K562 (cell line): ENCODE results near the gene ZNF641. TPM values are rescaled to one million over a fixed set of nuclear protein-coding genes. Genes with fewer than 3 reads are reported as not detected.

Experiments used
- DMBX1 ChIP-seq: fragments of 250-450 bp; sonication (Bioruptor Pico); IDR thresholded peaks from 2 replicates; pipeline ENCODE4 v1.8.0; 2022; ENCODE audit warnings: inconsistent platforms, mild to moderate bottlenecking, moderate library complexity, borderline replicate concordance
- EP400 ChIP-seq: fragments of 450-650 bp; IDR thresholded peaks from 2 replicates; pipeline ENCODE4 v1.6.1; 2017; ENCODE audit warnings: antibody characterized with exemption, mild to moderate bottlenecking, moderate library complexity
- HDAC3 ChIP-seq: fragments of 450-650 bp; IDR thresholded peaks from 2 replicates; pipeline ENCODE4 v1.6.1; 2018; ENCODE audit warnings: borderline replicate concordance, mild to moderate bottlenecking, moderate library complexity; ENCODE audit not compliant: partially characterized antibody
- LEF1 ChIP-seq: fragments of 450-650 bp; IDR thresholded peaks from 2 replicates; pipeline ENCODE4 v1.6.1; 2016; ENCODE audit warnings: mild to moderate bottlenecking
- MAZ ChIP-seq, 2 experiments: fragments of 450-650 bp in 1 of 2; sonication (generic) in 1 of 2; formaldehyde crosslinking; IDR thresholded peaks in 1 of 2; conservative IDR thresholded peaks in 1 of 2; 2 replicates each; pipeline versions ENCODE4 v1.4.0 to v1.5.0; 2020; ENCODE audit warnings: mild to moderate bottlenecking in 1 of 2, missing genetic modification reagents in 1 of 2
- MBD2 ChIP-seq: sonication (generic); IDR thresholded peaks from 2 replicates; pipeline ENCODE4 v1.6.1; 2016; ENCODE audit warnings: low read depth, borderline replicate concordance
- NCOA2 ChIP-seq, 2 experiments: fragments of 450-650 bp; IDR thresholded peaks; 2 replicates each; pipeline ENCODE4 v1.6.1; 2018; ENCODE audit warnings: mild to moderate bottlenecking in 2 of 2, moderate library complexity in 1 of 2; ENCODE audit not compliant: partially characterized antibody in 2 of 2
- NCOR1 ChIP-seq: fragments of 450-650 bp; IDR thresholded peaks from 2 replicates; pipeline ENCODE4 v1.6.1; 2016; ENCODE audit warnings: mild to moderate bottlenecking, moderate library complexity
- NR1H2 ChIP-seq: sonication (generic); formaldehyde crosslinking; IDR thresholded peaks from 2 replicates; pipeline ENCODE4 v1.4.0; 2020; ENCODE audit warnings: mild to moderate bottlenecking, missing genetic modification reagents
- TAL1 ChIP-seq: fragments of 450-650 bp; IDR thresholded peaks from 2 replicates; pipeline ENCODE4 v1.6.1; 2016; ENCODE audit warnings: mild to moderate bottlenecking
- U2AF1 ChIP-seq: fragments of 200-400 bp; formaldehyde crosslinking; optimal IDR thresholded peaks from 2 replicates; pipeline ENCODE3; 2017; ENCODE audit warnings: mild to moderate bottlenecking, low read depth, low read length, moderate library complexity
- YY1 ChIP-seq, 3 experiments: IDR thresholded peaks; 2 replicates each; pipeline ENCODE4 v1.6.1; 2011; ENCODE audit warnings: low read length in 2 of 3, mild to moderate bottlenecking in 2 of 3, moderate library complexity in 2 of 3, borderline replicate concordance in 1 of 3, control low read depth in 1 of 3, low read depth in 1 of 3; ENCODE audit not compliant: insufficient read depth in 3 of 3, insufficient replicate concordance in 2 of 3, control insufficient read depth in 1 of 3, insufficient read length in 1 of 3; ENCODE audit errors: extremely low read depth in 1 of 3
- polyA plus RNA-seq, 8 experiments: library from polyadenylated mRNA; depleted of rRNA in 4 of 8; stranded (reverse) in 5 of 8; unstranded in 3 of 8; fragments of >200 nt; fragmentation: Nextera tagmentation in 2 of 8; fragmentation: Illumina TruSeq in 1 of 8; extraction: Ambion mirVana in 2 of 8; extraction: Trizol in 1 of 8; gene quantifications; 2 replicates each; pipeline versions ENCODE4 v1.2.1 to v1.2.3, GENCODE V29; 2011 to 2014; ENCODE audit warnings: inconsistent platforms in 1 of 8, missing spikeins in 1 of 8
- total RNA-seq, 7 experiments: library from RNA; depleted of rRNA in 6 of 7; stranded (reverse); fragments of >200 nt in 6 of 7; fragmentation: Illumina TruSeq in 2 of 7; extraction: Trizol in 2 of 7; gene quantifications; 2 replicates each; pipeline versions ENCODE4 v1.2.1 to v1.2.3, GENCODE V29; 2011 to 2021; ENCODE audit warnings: low replicate concordance in 1 of 7
- TF ChIP-seq, protein P1 (sequence below): fragments of 200-800 bp; sonication (Bioruptor generic); IDR thresholded peaks from 2 replicates; pipeline ENCODE4 v1.6.1; 2017; ENCODE audit warnings: missing genetic modification characterization, missing compliant biosample characterization
- TF ChIP-seq, protein P2 (sequence below): sonication (generic); formaldehyde crosslinking; IDR thresholded peaks from 2 replicates; pipeline ENCODE4 v1.9.0; 2022; ENCODE audit warnings: mild to moderate bottlenecking, missing genetic modification reagents
- TF ChIP-seq, protein P3 (sequence below), 2 experiments: IDR thresholded peaks; 2 replicates each; pipeline ENCODE4 v1.6.1; 2012; ENCODE audit warnings: improper control_type of control experiment in 2 of 2, low read depth in 2 of 2, low read length in 2 of 2, borderline replicate concordance in 1 of 2
- TF ChIP-seq, protein P4 (sequence below): fragments of 250-450 bp; sonication (Bioruptor Pico); IDR thresholded peaks from 2 replicates; pipeline ENCODE4 v1.8.0; 2022; ENCODE audit warnings: moderate library complexity, mild to moderate bottlenecking, inconsistent platforms
- TF ChIP-seq, protein P5 (sequence below), 2 experiments: fragments of 200-800 bp in 1 of 2; sonication (Bioruptor generic) in 1 of 2; sonication (generic) in 1 of 2; formaldehyde crosslinking in 1 of 2; IDR thresholded peaks in 1 of 2; conservative IDR thresholded peaks in 1 of 2; 2 replicates each; pipeline versions ENCODE4 v1.5.0 to v1.6.1; 2016 to 2020; ENCODE audit warnings: missing compliant biosample characterization in 1 of 2, missing genetic modification characterization in 1 of 2, missing genetic modification reagents in 1 of 2

The ZNF641 gene
- total and polyA plus RNA-seq, 9 of the 15 experiments (the other 6 are each of a cell fraction or from before 2014, with no cell fraction given): 2.5 to 15.6 (median 9.2) TPM

DNA sequence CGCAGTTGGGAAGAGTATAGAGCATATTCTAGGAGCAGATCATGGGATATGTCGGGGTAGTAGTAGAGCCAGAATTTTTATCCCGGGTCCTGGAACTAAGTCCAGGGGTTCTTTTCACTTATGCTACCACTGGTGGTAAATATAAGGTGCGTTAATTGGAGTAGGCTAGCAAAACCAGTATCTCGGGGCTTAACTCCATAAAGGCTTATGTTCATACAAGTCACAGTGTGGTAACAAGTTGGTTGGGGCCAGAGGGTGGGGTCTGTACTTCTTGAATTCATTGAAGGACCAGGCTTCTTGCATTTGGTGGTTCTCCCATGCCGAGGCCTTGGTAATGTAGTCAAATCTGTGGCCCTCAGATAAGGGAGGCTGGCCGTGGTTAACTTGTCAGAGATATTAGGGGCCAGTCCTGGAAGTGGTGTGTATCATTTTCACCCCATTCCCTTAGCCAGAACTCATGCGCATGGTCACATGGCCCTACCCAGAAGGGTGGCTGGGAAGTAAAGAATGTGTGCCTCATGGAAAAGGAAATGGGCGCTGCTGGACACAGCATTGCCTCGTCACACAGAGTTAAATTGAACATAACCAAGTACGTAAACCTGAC is 1.5 kb upstream of the ZNF641 start (continued):
- TF ChIP-seq, protein P1, sequence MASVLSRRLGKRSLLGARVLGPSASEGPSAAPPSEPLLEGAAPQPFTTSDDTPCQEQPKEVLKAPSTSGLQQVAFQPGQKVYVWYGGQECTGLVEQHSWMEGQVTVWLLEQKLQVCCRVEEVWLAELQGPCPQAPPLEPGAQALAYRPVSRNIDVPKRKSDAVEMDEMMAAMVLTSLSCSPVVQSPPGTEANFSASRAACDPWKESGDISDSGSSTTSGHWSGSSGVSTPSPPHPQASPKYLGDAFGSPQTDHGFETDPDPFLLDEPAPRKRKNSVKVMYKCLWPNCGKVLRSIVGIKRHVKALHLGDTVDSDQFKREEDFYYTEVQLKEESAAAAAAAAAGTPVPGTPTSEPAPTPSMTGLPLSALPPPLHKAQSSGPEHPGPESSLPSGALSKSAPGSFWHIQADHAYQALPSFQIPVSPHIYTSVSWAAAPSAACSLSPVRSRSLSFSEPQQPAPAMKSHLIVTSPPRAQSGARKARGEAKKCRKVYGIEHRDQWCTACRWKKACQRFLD (CRISPR knock-in tag): peak; percentile 61; the same call in 1 of the 2 replicates
- TF ChIP-seq, protein P2, sequence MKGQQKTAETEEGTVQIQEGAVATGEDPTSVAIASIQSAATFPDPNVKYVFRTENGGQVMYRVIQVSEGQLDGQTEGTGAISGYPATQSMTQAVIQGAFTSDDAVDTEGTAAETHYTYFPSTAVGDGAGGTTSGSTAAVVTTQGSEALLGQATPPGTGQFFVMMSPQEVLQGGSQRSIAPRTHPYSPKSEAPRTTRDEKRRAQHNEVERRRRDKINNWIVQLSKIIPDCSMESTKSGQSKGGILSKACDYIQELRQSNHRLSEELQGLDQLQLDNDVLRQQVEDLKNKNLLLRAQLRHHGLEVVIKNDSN (CRISPR knock-in tag): peak; percentile 85
- TF ChIP-seq TAL1 (peak; percentile 61), DMBX1 (0 out of 2 replicates have a peak, but pooled peaks have one; percentile 21), MAZ (CRISPR knock-in tag; conservative IDR thresholded peaks at IDR 0.05 in 1 of 2, IDR thresholded peaks at IDR 0.05 in 1 of 2) (0 out of 4 replicates have a peak, but pooled peaks of 1 of the 2 experiments have one; percentile 41), LEF1 (0 out of 2 replicates have a peak, but pooled peaks have one; percentile 25), MBD2 (no peak), NCOA2 (IDR thresholded peaks at IDR 0.05; ENCODE audit: partially characterized antibody in 2 of 2) (peak in 1 of 2 experiments; percentile 86), YY1 (IDR thresholded peaks at IDR 0.05; ENCODE audit: borderline replicate concordance in 1 of 3, control insufficient read depth in 1 of 3, extremely low read depth in 1 of 3, insufficient read depth in 3 of 3, insufficient read length in 1 of 3, insufficient replicate concordance in 2 of 3, low read depth in 1 of 3, low read length in 2 of 3) (peak in 1 of 3 experiments; percentile 50), HDAC3 (peak; percentile 43), U2AF1 (no peak), NR1H2 (CRISPR knock-in tag) (no peak), NCOR1 (peak; percentile 67), EP400 (peak; percentile 41)
- TF ChIP-seq, protein P3, sequence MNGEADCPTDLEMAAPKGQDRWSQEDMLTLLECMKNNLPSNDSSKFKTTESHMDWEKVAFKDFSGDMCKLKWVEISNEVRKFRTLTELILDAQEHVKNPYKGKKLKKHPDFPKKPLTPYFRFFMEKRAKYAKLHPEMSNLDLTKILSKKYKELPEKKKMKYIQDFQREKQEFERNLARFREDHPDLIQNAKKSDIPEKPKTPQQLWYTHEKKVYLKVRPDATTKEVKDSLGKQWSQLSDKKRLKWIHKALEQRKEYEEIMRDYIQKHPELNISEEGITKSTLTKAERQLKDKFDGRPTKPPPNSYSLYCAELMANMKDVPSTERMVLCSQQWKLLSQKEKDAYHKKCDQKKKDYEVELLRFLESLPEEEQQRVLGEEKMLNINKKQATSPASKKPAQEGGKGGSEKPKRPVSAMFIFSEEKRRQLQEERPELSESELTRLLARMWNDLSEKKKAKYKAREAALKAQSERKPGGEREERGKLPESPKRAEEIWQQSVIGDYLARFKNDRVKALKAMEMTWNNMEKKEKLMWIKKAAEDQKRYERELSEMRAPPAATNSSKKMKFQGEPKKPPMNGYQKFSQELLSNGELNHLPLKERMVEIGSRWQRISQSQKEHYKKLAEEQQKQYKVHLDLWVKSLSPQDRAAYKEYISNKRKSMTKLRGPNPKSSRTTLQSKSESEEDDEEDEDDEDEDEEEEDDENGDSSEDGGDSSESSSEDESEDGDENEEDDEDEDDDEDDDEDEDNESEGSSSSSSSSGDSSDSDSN (IDR thresholded peaks at IDR 0.05; ENCODE audit: borderline replicate concordance in 1 of 2, low read depth in 2 of 2, low read length in 2 of 2): 0 out of 4 replicates have a peak, but pooled peaks of 1 of the 2 experiments have one; percentile 32
- TF ChIP-seq, protein P4, sequence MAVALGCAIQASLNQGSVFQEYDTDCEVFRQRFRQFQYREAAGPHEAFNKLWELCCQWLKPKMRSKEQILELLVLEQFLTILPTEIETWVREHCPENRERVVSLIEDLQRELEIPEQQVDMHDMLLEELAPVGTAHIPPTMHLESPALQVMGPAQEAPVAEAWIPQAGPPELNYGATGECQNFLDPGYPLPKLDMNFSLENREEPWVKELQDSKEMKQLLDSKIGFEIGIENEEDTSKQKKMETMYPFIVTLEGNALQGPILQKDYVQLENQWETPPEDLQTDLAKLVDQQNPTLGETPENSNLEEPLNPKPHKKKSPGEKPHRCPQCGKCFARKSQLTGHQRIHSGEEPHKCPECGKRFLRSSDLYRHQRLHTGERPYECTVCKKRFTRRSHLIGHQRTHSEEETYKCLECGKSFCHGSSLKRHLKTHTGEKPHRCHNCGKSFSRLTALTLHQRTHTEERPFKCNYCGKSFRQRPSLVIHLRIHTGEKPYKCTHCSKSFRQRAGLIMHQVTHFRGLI: no peak
- TF ChIP-seq, protein P5, sequence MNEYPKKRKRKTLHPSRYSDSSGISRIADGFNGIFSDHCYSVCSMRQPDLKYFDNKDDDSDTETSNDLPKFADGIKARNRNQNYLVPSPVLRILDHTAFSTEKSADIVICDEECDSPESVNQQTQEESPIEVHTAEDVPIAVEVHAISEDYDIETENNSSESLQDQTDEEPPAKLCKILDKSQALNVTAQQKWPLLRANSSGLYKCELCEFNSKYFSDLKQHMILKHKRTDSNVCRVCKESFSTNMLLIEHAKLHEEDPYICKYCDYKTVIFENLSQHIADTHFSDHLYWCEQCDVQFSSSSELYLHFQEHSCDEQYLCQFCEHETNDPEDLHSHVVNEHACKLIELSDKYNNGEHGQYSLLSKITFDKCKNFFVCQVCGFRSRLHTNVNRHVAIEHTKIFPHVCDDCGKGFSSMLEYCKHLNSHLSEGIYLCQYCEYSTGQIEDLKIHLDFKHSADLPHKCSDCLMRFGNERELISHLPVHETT (CRISPR knock-in tag; conservative IDR thresholded peaks at IDR 0.05 in 1 of 2, IDR thresholded peaks at IDR 0.05 in 1 of 2): peak in 1 of 2 experiments; percentile 55; a peak in 1 of 4 replicates
